ENCODE measurements around the gene PHLPP1. TPM values are rescaled to one million over a fixed set of nuclear protein-coding genes. Genes with fewer than 3 reads are reported as not detected.

PHLPP1 gene
- total and polyA plus RNA-seq, 2 of the 13 experiments (the other 11 are each of a cell fraction or from before 2014, with no cell fraction given) = 9.8 to 18.5 TPM

GRCh38 chr18:63022429-63023022 is 307.2 kb downstream of the PHLPP1 start (continued):
- TF ChIP-seq U2AF2 (IDR thresholded peaks at IDR 0.05; ENCODE audit: low read depth, low read length) = no peak
- TF ChIP-seq ZNF891 (CRISPR knock-in tag; IDR thresholded peaks at IDR 0.05) = no peak
- no peak for TF ChIP-seq RFX1 (IDR thresholded peaks at IDR 0.05)
- TF ChIP-seq SP4 (CRISPR knock-in tag; IDR thresholded peaks at IDR 0.05) = no peak
- TF ChIP-seq CENPT (CRISPR knock-in tag; IDR thresholded peaks at IDR 0.05; ENCODE audit: low read depth) = no peak
- TF ChIP-seq PATZ1 (CRISPR knock-in tag; IDR thresholded peaks at IDR 0.05) = no peak
- no peak for TF ChIP-seq ZNF75D (CRISPR knock-in tag; IDR thresholded peaks at IDR 0.05; ENCODE audit: borderline replicate concordance)
- TF ChIP-seq HINFP (CRISPR knock-in tag; IDR thresholded peaks at IDR 0.05; ENCODE audit: low read depth) = no peak
- no peak for TF ChIP-seq ZNF678 (CRISPR knock-in tag; IDR thresholded peaks at IDR 0.05)
- no peak for TF ChIP-seq IKZF1 (IDR thresholded peaks at IDR 0.05)
- no peak for TF ChIP-seq MEIS1 (CRISPR knock-in tag; IDR thresholded peaks at IDR 0.05; ENCODE audit: borderline replicate concordance)
- no peak for TF ChIP-seq CENPX (CRISPR knock-in tag; IDR thresholded peaks at IDR 0.05)
- TF ChIP-seq EED (CRISPR knock-in tag; IDR thresholded peaks at IDR 0.05) = no peak
- TF ChIP-seq THRA (CRISPR knock-in tag; IDR thresholded peaks at IDR 0.05; ENCODE audit: borderline replicate concordance) = no peak
- no peak for TF ChIP-seq DZIP1 (CRISPR knock-in tag; IDR thresholded peaks at IDR 0.05)
- no peak for TF ChIP-seq ZNF570 (CRISPR knock-in tag; IDR thresholded peaks at IDR 0.05; ENCODE audit: borderline replicate concordance)
- no peak for TF ChIP-seq TRIM22 (IDR thresholded peaks at IDR 0.05)
